Measurements from ENCODE around the gene GRIPAP1.

The GRIPAP1 gene

GRCh38 chrX:49003696-49004095, 1.6 kb upstream of the GRIPAP1 start:
- TF ChIP-seq CTCF (IDR thresholded peaks at IDR 0.05; ENCODE audit: low read length), result no peak
- TF ChIP-seq EZH2phosphoT487 (IDR thresholded peaks at IDR 0.05; ENCODE audit: low read length), result no peak
- no peak for TF ChIP-seq EZH2 (optimal IDR thresholded peaks at IDR 0.05; ENCODE audit: low read depth, low read length)
- Histone ChIP-seq H3K9me2 (replicated peaks; ENCODE audit: insufficient read depth, low read length) (no peaks in the 10 kb centered on the region), H3F3A (ENCODE audit: insufficient read depth, low read length) (no peaks in the 10 kb centered on the region), H3K4me2 (ENCODE audit: low read depth, low read length) (no peak overlapping the region), H3K4me1 (ENCODE audit: low read length) (no peaks in the 10 kb centered on the region), H2AFZ (ENCODE audit: low read length) (no peak overlapping the region), H4K20me1 (ENCODE audit: insufficient read depth, low read length) (no peaks in the 10 kb centered on the region), H3K79me2 (ENCODE audit: low read length) (peaks cover 16% of the 10 kb centered on the region), H3K4me3 (ENCODE audit: low read length) (no peak overlapping the region), H3K9me3 (replicated peaks; ENCODE audit: insufficient read depth, low read length) (no peaks in the 10 kb centered on the region), H3K36me3 (replicated peaks; ENCODE audit: insufficient read depth, low read length) (no peaks in the 10 kb centered on the region), H3K9ac (ENCODE audit: low read length) (no peak overlapping the region), H3K27ac (ENCODE audit: low read length) (no peak overlapping the region), H3K27me3 (replicated peaks; ENCODE audit: insufficient read depth, low read length) (no peaks in the 10 kb centered on the region)
- DNase-seq, result no peak

DNA sequence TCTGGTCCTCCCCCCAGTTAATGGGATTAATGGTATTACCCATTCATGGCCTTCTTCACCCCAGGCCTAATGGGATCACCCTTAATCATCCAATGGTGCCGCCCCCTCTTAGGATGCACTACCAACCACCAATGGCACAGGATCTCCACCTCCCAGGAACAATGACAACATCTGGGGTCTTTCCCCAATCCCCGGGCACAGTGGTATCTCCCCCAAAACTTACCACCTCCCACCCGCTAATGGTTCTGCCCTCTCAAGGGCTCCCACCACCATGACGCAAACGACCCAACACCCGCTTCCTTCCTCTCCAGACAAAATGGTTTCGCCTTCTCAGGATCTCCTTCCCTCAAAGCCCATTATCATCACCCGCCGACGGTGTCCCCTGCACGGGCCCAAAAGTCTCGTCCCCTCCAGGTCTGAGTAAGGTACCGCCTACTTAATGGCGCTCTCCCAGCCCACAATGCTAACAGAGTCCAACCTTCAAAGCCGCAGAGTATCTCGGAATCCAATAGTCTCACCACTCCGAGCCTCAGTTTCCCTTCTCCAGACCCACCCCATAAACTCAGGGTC, 458 bp downstream of the GRIPAP1 start:
- H2AFZ ChIP-seq (ENCODE audit: low read length), result peak overlapping the region; percentile 51
- peak overlapping the region; percentile 55 for H3K4me2 ChIP-seq (ENCODE audit: low read depth, low read length)
- peak overlapping the region; percentile 87 for H3K27ac ChIP-seq (ENCODE audit: low read length)
- no peaks in the 10 kb centered on the region for H3K9me3 ChIP-seq (replicated peaks; ENCODE audit: insufficient read depth, low read length)
- peak; percentile 19 for DNase-seq
- no peaks in the 10 kb centered on the region for H3F3A ChIP-seq (ENCODE audit: insufficient read depth, low read length)
- H3K36me3 ChIP-seq (replicated peaks; ENCODE audit: insufficient read depth, low read length), result no peaks in the 10 kb centered on the region
- TF ChIP-seq EZH2phosphoT487 (IDR thresholded peaks at IDR 0.05; ENCODE audit: low read length) (no peak), CTCF (IDR thresholded peaks at IDR 0.05; ENCODE audit: low read length) (no peak), EZH2 (optimal IDR thresholded peaks at IDR 0.05; ENCODE audit: low read depth, low read length) (no peak)
- H3K79me2 ChIP-seq (ENCODE audit: low read length), result peaks cover 16% of the 10 kb centered on the region
- H3K27me3 ChIP-seq (replicated peaks; ENCODE audit: insufficient read depth, low read length), result no peaks in the 10 kb centered on the region
- H3K4me3 ChIP-seq (ENCODE audit: low read length), result peak overlapping the region; percentile 82
- peak overlapping the region; percentile 85 for H3K9ac ChIP-seq (ENCODE audit: low read length)
- H3K4me1 ChIP-seq (ENCODE audit: low read length), result no peaks in the 10 kb centered on the region
- H3K9me2 ChIP-seq (replicated peaks; ENCODE audit: insufficient read depth, low read length), result no peaks in the 10 kb centered on the region
- no peaks in the 10 kb centered on the region for H4K20me1 ChIP-seq (ENCODE audit: insufficient read depth, low read length)

GRCh38 chrX:49000636-49001035, 1.4 kb downstream of the GRIPAP1 start:
- H3K9me3 ChIP-seq (replicated peaks; ENCODE audit: insufficient read depth, low read length), result no peaks in the 10 kb centered on the region
- H3K4me3 ChIP-seq (ENCODE audit: low read length), result no peak overlapping the region
- no peak overlapping the region for H3K9ac ChIP-seq (ENCODE audit: low read length)
- H3F3A ChIP-seq (ENCODE audit: insufficient read depth, low read length), result no peaks in the 10 kb centered on the region
- no peak overlapping the region for H3K27ac ChIP-seq (ENCODE audit: low read length)
- H3K79me2 ChIP-seq (ENCODE audit: low read length), result peaks cover 16% of the 10 kb centered on the region
- no peak for DNase-seq
- no peak overlapping the region; the same call in 1 of the 2 replicates for H3K4me2 ChIP-seq (ENCODE audit: low read depth, low read length)
- no peaks in the 10 kb centered on the region for H4K20me1 ChIP-seq (ENCODE audit: insufficient read depth, low read length)
- no peaks in the 10 kb centered on the region for H3K27me3 ChIP-seq (replicated peaks; ENCODE audit: insufficient read depth, low read length)
- H3K4me1 ChIP-seq (ENCODE audit: low read length), result no peaks in the 10 kb centered on the region
- no peaks in the 10 kb centered on the region for H3K9me2 ChIP-seq (replicated peaks; ENCODE audit: insufficient read depth, low read length)
- H2AFZ ChIP-seq (ENCODE audit: low read length), result no peak overlapping the region
- no peaks in the 10 kb centered on the region for H3K36me3 ChIP-seq (replicated peaks; ENCODE audit: insufficient read depth, low read length)
- TF ChIP-seq EZH2 (optimal IDR thresholded peaks at IDR 0.05; ENCODE audit: low read depth, low read length) (no peak), EZH2phosphoT487 (IDR thresholded peaks at IDR 0.05; ENCODE audit: low read length) (no peak), CTCF (IDR thresholded peaks at IDR 0.05; ENCODE audit: low read length) (no peak)

Data from MM.1S (cell line).